Activated T-cell treated with anti-CD3 and anti-CD28 coated beads, Interleukin-2, amount 50 U/mL, for 4 hours (primary cell): Measurements from ENCODE around the gene NEDD4. TPM values are rescaled to one million over a fixed set of nuclear protein-coding genes. Genes with fewer than 3 reads are reported as not detected.
"Not testable (repeated sequence)": the region's sequence is repeated elsewhere in the genome, so short reads cannot be mapped to it uniquely, and the experiment has no call there.

ENCODE experiments used
- ATAC-seq, 2 donors: fragments of 200-7000 bp; cut with Tn5 transposase; one replicate each; pipeline ENCODE4 v1.10.0; 2021
- DNase-seq: peaks from one replicate; pipeline ENCODE4 v3.0.0-alpha.2; 2020
- H3K27me3 Mint-ChIP-seq: one replicate; pipeline ENCODE4 v1.8.0; 2021; ENCODE audit warnings: low read depth, mixed read lengths
- H3K36me3 Mint-ChIP-seq: one replicate; pipeline ENCODE4 v1.8.0; 2022; ENCODE audit warnings: mixed read lengths; ENCODE audit not compliant: insufficient read depth
- H3K4me1 Mint-ChIP-seq: one replicate; pipeline ENCODE4 v1.8.0; 2021; ENCODE audit warnings: low read depth, mixed read lengths
- H3K4me3 Mint-ChIP-seq: one replicate; pipeline ENCODE4 v1.8.0; 2021; ENCODE audit warnings: mild to moderate bottlenecking, moderate library complexity, mixed read lengths
- H3K9me3 Mint-ChIP-seq: one replicate; pipeline ENCODE4 v1.8.0; 2021; ENCODE audit warnings: mixed read lengths
- total RNA-seq, 3 donors: library from RNA; stranded (reverse); gene quantifications; one replicate each; pipeline ENCODE4 v1.2.1, GENCODE V29; 2021

The NEDD4 gene
- total RNA-seq, 3 donors from 2014 or later: 4.5 to 9.4 (median 8.0) TPM

- Mint-ChIP-seq H3K36me3 (no peaks in the 10 kb centered on the region), H3K4me1 (no peaks in the 10 kb centered on the region), H3K27me3 (peaks cover 10% of the 10 kb centered on the region), H3K4me3 (no peak overlapping the region), H3K9me3 (peaks cover 2% of the 10 kb centered on the region)
- ATAC-seq (no peak), DNase-seq (no peak)
These were observed 26.5 kb upstream of the NEDD4 start for GRCh38 chr15:56019819-56020486.

- H3K4me3 Mint-ChIP-seq: no peak overlapping the region
- DNase-seq (no peak), ATAC-seq (no peak)
- no peaks in the 10 kb centered on the region for H3K36me3 Mint-ChIP-seq
- no peaks in the 10 kb centered on the region for H3K4me1 Mint-ChIP-seq
- no peaks in the 10 kb centered on the region for H3K9me3 Mint-ChIP-seq
- peaks cover 6% of the 10 kb centered on the region for H3K27me3 Mint-ChIP-seq
These were observed 25.8 kb upstream of the NEDD4 start for GRCh38 chr15:56019060-56019793.

DNA sequence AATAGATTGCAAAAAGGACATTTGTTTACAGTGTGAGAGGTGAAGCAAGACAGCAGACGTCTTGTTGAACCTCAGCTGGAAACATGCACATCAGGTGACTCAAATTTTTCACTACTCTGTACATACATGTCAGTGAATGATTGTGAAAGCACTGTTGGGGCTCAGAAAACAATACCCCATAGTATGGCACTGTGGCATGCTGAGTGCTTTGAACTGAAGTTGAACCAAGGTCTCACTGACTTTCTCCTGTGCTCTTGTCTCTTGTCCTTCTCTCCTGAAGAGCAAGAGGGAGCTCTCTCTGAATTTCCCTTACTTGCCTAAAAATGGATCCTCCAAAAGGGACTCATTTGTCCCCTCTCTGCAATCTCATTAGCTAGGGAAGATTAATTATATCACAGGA is 24.5 kb upstream of the NEDD4 start:
- Mint-ChIP-seq H3K9me3 (no peaks in the 10 kb centered on the region), H3K4me1 (no peaks in the 10 kb centered on the region), H3K27me3 (peaks cover 7% of the 10 kb centered on the region), H3K4me3 (no peak overlapping the region), H3K36me3 (no peaks in the 10 kb centered on the region)
- DNase-seq (no peak), ATAC-seq (no peak)

GRCh38 chr15:56017511-56017910 is 24.1 kb upstream of the NEDD4 start:
- H3K27me3 Mint-ChIP-seq: peaks cover 7% of the 10 kb centered on the region
- no peaks in the 10 kb centered on the region for H3K4me1 Mint-ChIP-seq
- no peak overlapping the region for H3K4me3 Mint-ChIP-seq
- H3K36me3 Mint-ChIP-seq: no peaks in the 10 kb centered on the region
- no peak for DNase-seq
- no peaks in the 10 kb centered on the region for H3K9me3 Mint-ChIP-seq
- no peak for ATAC-seq

- no peak for ATAC-seq
- H3K36me3 Mint-ChIP-seq: no peaks in the 10 kb centered on the region
- no peaks in the 10 kb centered on the region for H3K9me3 Mint-ChIP-seq
- no peak overlapping the region for H3K4me3 Mint-ChIP-seq
- H3K4me1 Mint-ChIP-seq: no peaks in the 10 kb centered on the region
- DNase-seq: no peak
- H3K27me3 Mint-ChIP-seq: peaks cover 7% of the 10 kb centered on the region
These were observed 22.9 kb upstream of the NEDD4 start for GRCh38 chr15:56016281-56016680.

DNA sequence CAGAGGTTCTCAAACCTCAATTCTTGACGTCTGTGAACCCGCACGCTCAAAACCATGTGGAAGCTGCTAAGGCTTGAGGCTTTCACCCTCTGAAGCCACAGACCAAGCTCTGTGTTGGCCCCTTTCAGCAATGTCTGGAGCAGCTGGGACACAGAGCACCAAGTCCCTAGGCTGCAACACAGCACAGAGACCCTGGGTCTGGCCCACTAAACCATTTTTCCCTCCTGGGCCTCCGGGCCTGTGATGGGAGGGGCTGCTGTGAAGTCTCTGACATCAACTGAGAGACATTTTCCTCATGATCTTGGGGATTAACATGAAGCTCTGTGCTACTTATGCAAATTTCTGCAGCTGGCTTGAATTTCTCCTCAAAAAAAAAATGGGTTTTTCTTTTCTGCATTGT is 21.3 kb upstream of the NEDD4 start:
- no peak overlapping the region for H3K4me3 Mint-ChIP-seq
- H3K36me3 Mint-ChIP-seq: no peaks in the 10 kb centered on the region
- DNase-seq (no peak), ATAC-seq (no peak)
- H3K9me3 Mint-ChIP-seq: no peaks in the 10 kb centered on the region
- H3K4me1 Mint-ChIP-seq: no peaks in the 10 kb centered on the region
- peaks cover 9% of the 10 kb centered on the region for H3K27me3 Mint-ChIP-seq

GRCh38 chr15:56007053-56007452 is 13.6 kb upstream of the NEDD4 start:
- H3K27me3 Mint-ChIP-seq: peaks cover 22% of the 10 kb centered on the region
- peak overlapping the region; percentile 64 for H3K4me3 Mint-ChIP-seq
- ATAC-seq: peak in 1 of 2 donors; percentile 43
- not testable (repeated sequence) for DNase-seq, H3K9me3 Mint-ChIP-seq, H3K36me3 Mint-ChIP-seq, H3K4me1 Mint-ChIP-seq

- not testable (repeated sequence) for H3K36me3 Mint-ChIP-seq, ATAC-seq, H3K4me1 Mint-ChIP-seq, DNase-seq, H3K9me3 Mint-ChIP-seq
- peak overlapping the region; percentile 64 for H3K4me3 Mint-ChIP-seq
- H3K27me3 Mint-ChIP-seq: peaks cover 25% of the 10 kb centered on the region
These were observed 13.0 kb upstream of the NEDD4 start for GRCh38 chr15:56006371-56006770.

DNA sequence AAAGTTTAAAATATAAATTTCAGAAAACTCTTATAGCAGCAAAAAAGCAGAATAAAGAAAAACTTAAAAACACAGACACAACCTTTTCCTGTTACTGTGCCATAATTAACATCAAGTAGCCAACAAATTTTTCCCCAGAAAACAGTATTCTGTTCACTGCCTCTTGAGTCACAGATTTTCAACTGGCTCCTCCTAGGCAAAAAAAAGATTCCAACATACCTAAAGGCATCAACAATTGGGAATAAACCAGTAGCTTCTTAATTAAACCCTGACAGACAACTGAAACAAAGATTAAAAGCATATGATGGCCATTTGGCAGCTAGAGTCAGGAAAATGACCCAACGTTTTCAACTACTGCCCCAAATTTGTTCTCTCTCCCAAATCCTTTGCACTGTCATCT is 10.9 kb upstream of the NEDD4 start:
- not testable (repeated sequence) for ATAC-seq, H3K9me3 Mint-ChIP-seq, H3K36me3 Mint-ChIP-seq, H3K4me1 Mint-ChIP-seq, DNase-seq, H3K4me3 Mint-ChIP-seq
- peaks cover 24% of the 10 kb centered on the region for H3K27me3 Mint-ChIP-seq

GRCh38 chr15:56003777-56004176 is 10.4 kb upstream of the NEDD4 start:
- not testable (repeated sequence) for H3K9me3 Mint-ChIP-seq, ATAC-seq, H3K4me1 Mint-ChIP-seq, H3K36me3 Mint-ChIP-seq, H3K4me3 Mint-ChIP-seq, DNase-seq
- peaks cover 23% of the 10 kb centered on the region for H3K27me3 Mint-ChIP-seq

DNA sequence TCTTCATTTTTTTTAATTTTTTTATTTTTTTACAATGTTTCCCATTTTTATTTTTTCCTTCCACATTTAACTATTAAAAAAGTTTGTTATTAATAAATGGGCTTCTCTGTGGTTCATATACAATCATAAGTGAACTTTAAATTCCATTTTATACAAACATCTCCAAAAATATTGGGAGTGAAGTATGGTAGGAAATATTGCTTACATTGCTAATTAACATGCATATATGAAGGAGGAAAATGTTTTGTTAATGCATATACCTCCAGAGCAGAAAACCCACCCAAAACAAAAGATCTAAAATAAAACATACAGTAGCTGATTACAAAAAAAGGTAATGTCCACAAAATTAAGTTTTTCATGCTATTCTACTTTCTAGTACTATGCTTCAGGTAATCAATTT is 9.9 kb upstream of the NEDD4 start:
- not testable (repeated sequence) for H3K4me3 Mint-ChIP-seq, DNase-seq, ATAC-seq, H3K9me3 Mint-ChIP-seq, H3K36me3 Mint-ChIP-seq, H3K4me1 Mint-ChIP-seq
- H3K27me3 Mint-ChIP-seq: peaks cover 22% of the 10 kb centered on the region

GRCh38 chr15:56001471-56002078 is 8.2 kb upstream of the NEDD4 start:
- no peaks in the 10 kb centered on the region for H3K9me3 Mint-ChIP-seq
- no peaks in the 10 kb centered on the region for H3K36me3 Mint-ChIP-seq
- H3K27me3 Mint-ChIP-seq: peaks cover 19% of the 10 kb centered on the region
- peaks cover 6% of the 10 kb centered on the region for H3K4me1 Mint-ChIP-seq
- DNase-seq (no peak), ATAC-seq (no peak)
- H3K4me3 Mint-ChIP-seq: no peak overlapping the region

- Mint-ChIP-seq H3K9me3 (no peaks in the 10 kb centered on the region), H3K36me3 (no peaks in the 10 kb centered on the region), H3K4me1 (peaks cover 4% of the 10 kb centered on the region), H3K4me3 (no peak overlapping the region), H3K27me3 (peaks cover 18% of the 10 kb centered on the region)
- no peak for ATAC-seq
- no peak for DNase-seq
These were observed 6.2 kb upstream of the NEDD4 start for GRCh38 chr15:55999658-56000057.

DNA sequence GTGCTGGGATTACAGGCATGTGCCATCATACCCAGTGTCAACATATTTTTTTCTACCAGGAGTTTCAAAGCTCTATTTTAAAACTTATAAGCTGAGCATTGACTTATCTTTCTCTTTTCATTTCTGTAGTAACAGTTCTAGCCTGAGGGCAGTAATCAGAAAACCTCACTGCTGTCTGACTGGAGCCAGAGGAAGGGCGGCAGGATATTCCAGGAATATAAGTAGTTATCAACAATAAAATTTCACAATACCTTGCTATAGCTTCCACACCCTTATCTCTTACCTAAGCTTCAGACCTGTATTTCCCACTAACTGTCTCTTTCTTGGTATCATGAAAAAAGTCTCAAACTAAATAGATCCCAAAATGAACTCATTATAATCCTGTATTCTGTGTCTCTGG is 5.1 kb upstream of the NEDD4 start:
- DNase-seq (no peak), ATAC-seq (no peak)
- Mint-ChIP-seq H3K27me3 (peaks cover 18% of the 10 kb centered on the region), H3K36me3 (no peaks in the 10 kb centered on the region), H3K4me1 (peaks cover 8% of the 10 kb centered on the region), H3K4me3 (no peak overlapping the region), H3K9me3 (no peaks in the 10 kb centered on the region)
